Hepatocyte (in vitro differentiated cells): ENCODE measurements around the gene YTHDF2. TPM values are rescaled to one million over a fixed set of nuclear protein-coding genes. Genes with fewer than 3 reads are reported as not detected.

Experiments
- DNase-seq: peaks from one replicate; pipeline ENCODE4 v3.0.0-alpha.2; 2016; ENCODE audit warnings: low spot score
- H2AFZ ChIP-seq: fragments of 200-600 bp; sonication (generic); 2 replicates; pipeline ENCODE4 v1.6.0; 2016; ENCODE audit warnings: antibody characterized with exemption, mild to moderate bottlenecking
- H3K27ac ChIP-seq: fragments of 200-600 bp; sonication (generic); 2 replicates; pipeline ENCODE4 v1.5.1; 2016; ENCODE audit warnings: mild to moderate bottlenecking
- H3K27me3 ChIP-seq: fragments of 200-600 bp; sonication (generic); 2 replicates; pipeline ENCODE4 v1.6.1; 2016
- H3K36me3 ChIP-seq: fragments of 200-600 bp; sonication (generic); replicated peaks from 2 replicates; pipeline ENCODE4 v1.5.1; 2016; ENCODE audit warnings: low read depth; ENCODE audit not compliant: insufficient read depth
- H3K4me1 ChIP-seq: fragments of 200-600 bp; sonication (generic); 2 replicates; pipeline ENCODE4 v1.5.1; 2016; ENCODE audit warnings: mild to moderate bottlenecking, moderate library complexity; ENCODE audit not compliant: insufficient read depth
- H3K4me2 ChIP-seq: fragments of 200-600 bp; sonication (generic); 2 replicates; pipeline ENCODE4 v1.6.0; 2016
- H3K4me3 ChIP-seq: fragments of 200-600 bp; sonication (generic); 2 replicates; pipeline ENCODE4 v1.5.1; 2016; ENCODE audit warnings: mild to moderate bottlenecking
- H3K79me2 ChIP-seq: fragments of 200-600 bp; sonication (generic); 2 replicates; pipeline ENCODE4 v1.6.0; 2017; ENCODE audit warnings: mild to moderate bottlenecking
- H3K9me2 ChIP-seq: fragments of 200-600 bp; sonication (generic); replicated peaks from 2 replicates; pipeline ENCODE4 v1.6.0; 2017; ENCODE audit warnings: mild to moderate bottlenecking; ENCODE audit not compliant: insufficient read depth
- H3K9me3 ChIP-seq: fragments of 200-600 bp; sonication (generic); 2 replicates; pipeline ENCODE4 v1.5.1; 2016; ENCODE audit warnings: low read depth, mild to moderate bottlenecking
- H4K20me1 ChIP-seq: fragments of 200-600 bp; sonication (generic); 2 replicates; pipeline ENCODE4 v1.6.0; 2016; ENCODE audit warnings: mild to moderate bottlenecking; ENCODE audit not compliant: insufficient read depth, poor library complexity, severe bottlenecking
- CTCF ChIP-seq: fragments of 200-600 bp; sonication (generic); IDR thresholded peaks from 2 replicates; pipeline ENCODE4 v1.5.1; 2016; ENCODE audit warnings: antibody characterized with exemption, mild to moderate bottlenecking; ENCODE audit not compliant: poor library complexity
- EZH2 ChIP-seq: fragments of 200-600 bp; sonication (generic); IDR thresholded peaks from 2 replicates; pipeline ENCODE4 v1.6.1; 2016; ENCODE audit warnings: antibody characterized with exemption, mild to moderate bottlenecking, borderline replicate concordance
- EZH2phosphoT487 ChIP-seq: fragments of 200-600 bp; sonication (generic); IDR thresholded peaks from one replicate; pipeline ENCODE4 v1.6.1; 2018; ENCODE audit warnings: antibody characterized with exemption, mild to moderate bottlenecking, low read depth, moderate library complexity; ENCODE audit not compliant: unreplicated experiment, severe bottlenecking
- WGBS: methylation state at CpG from one replicate; pipeline ENCODE4 v1.1.6; 2016; ENCODE audit warnings: low lambda C conversion rate; ENCODE audit errors: missing lambda C conversion rate; 5-methylcytosine and 5-hydroxymethylcytosine counted together
- polyA plus RNA-seq: library from polyadenylated mRNA; unstranded; fragments of >200 nt; fragmentation: Nextera tagmentation; extraction: Ambion mirVana; gene quantifications from 2 replicates; pipeline ENCODE4 v1.2.1, GENCODE V29; 2016
- total RNA-seq: library from RNA; depleted of rRNA; stranded (reverse); fragments of >200 nt; gene quantifications from 2 replicates; pipeline ENCODE4 v1.2.3, GENCODE V29; 2014

The YTHDF2 gene
- total and polyA plus RNA-seq, 2 experiments from 2014 or later = 71.9 to 83.3 TPM

GRCh38 chr1:28756846-28757245 lies 20.1 kb downstream of the YTHDF2 start:
- Histone ChIP-seq H3K79me2 (peaks cover 100% of the 10 kb centered on the region), H3K4me3 (no peak overlapping the region), H3K36me3 (no peaks in the 10 kb centered on the region), H3K4me1 (peaks cover 27% of the 10 kb centered on the region), H3K4me2 (peak overlapping the region; percentile 59), H3K9me3 (no peaks in the 10 kb centered on the region), H3K27ac (no peak overlapping the region), H2AFZ (no peak overlapping the region), H3K9me2 (no peaks in the 10 kb centered on the region), H3K27me3 (no peaks in the 10 kb centered on the region), H4K20me1 (peaks cover 100% of the 10 kb centered on the region)
- no peak for DNase-seq
- 66% methylated on average over 5 of the region's 5 CpGs for WGBS
- TF ChIP-seq EZH2 (no peak), CTCF (peak; percentile 23)

GRCh38 chr1:28758420-28758819 lies 21.7 kb downstream of the YTHDF2 start:
- Histone ChIP-seq H2AFZ (no peak overlapping the region), H3K4me2 (no peak overlapping the region), H3K79me2 (peaks cover 100% of the 10 kb centered on the region), H3K27ac (no peak overlapping the region), H4K20me1 (peaks cover 98% of the 10 kb centered on the region), H3K9me3 (no peaks in the 10 kb centered on the region), H3K9me2 (no peaks in the 10 kb centered on the region), H3K4me3 (no peak overlapping the region), H3K4me1 (peaks cover 26% of the 10 kb centered on the region), H3K27me3 (no peaks in the 10 kb centered on the region), H3K36me3 (no peaks in the 10 kb centered on the region)
- 72% methylated on average over 4 of the region's 4 CpGs for WGBS
- no peak for TF ChIP-seq CTCF
- no peak for TF ChIP-seq EZH2
- no peak for TF ChIP-seq EZH2phosphoT487
- no peak for DNase-seq

- no peak for DNase-seq
- H3K9me3 ChIP-seq = no peaks in the 10 kb centered on the region
- no peaks in the 10 kb centered on the region for H3K36me3 ChIP-seq
- no peaks in the 10 kb centered on the region for H3K27me3 ChIP-seq
- peaks cover 100% of the 10 kb centered on the region for H3K79me2 ChIP-seq
- no peak overlapping the region for H3K4me3 ChIP-seq
- no peaks in the 10 kb centered on the region for H3K9me2 ChIP-seq
- H3K27ac ChIP-seq = no peak overlapping the region
- H4K20me1 ChIP-seq = peaks cover 97% of the 10 kb centered on the region
- no peak for TF ChIP-seq CTCF
- TF ChIP-seq EZH2phosphoT487 = no peak
- no peak for TF ChIP-seq EZH2
- H2AFZ ChIP-seq = no peak overlapping the region
- H3K4me2 ChIP-seq = no peak overlapping the region
- peaks cover 26% of the 10 kb centered on the region for H3K4me1 ChIP-seq
- 94% methylated on average over 3 of the region's 3 CpGs for WGBS
Observed at GRCh38 chr1:28759257-28759656, 22.5 kb downstream of the YTHDF2 start.

GRCh38 chr1:28761189-28761588 lies 24.4 kb downstream of the YTHDF2 start:
- no peaks in the 10 kb centered on the region for H3K27me3 ChIP-seq
- peaks cover 100% of the 10 kb centered on the region for H3K79me2 ChIP-seq
- no peak overlapping the region for H3K4me2 ChIP-seq
- H3K4me1 ChIP-seq = peaks cover 8% of the 10 kb centered on the region
- TF ChIP-seq CTCF (no peak), EZH2phosphoT487 (no peak), EZH2 (no peak)
- no peak overlapping the region for H2AFZ ChIP-seq
- H3K4me3 ChIP-seq = no peak overlapping the region
- H4K20me1 ChIP-seq = peaks cover 95% of the 10 kb centered on the region
- WGBS = 91% methylated on average over 5 of the region's 5 CpGs
- no peaks in the 10 kb centered on the region for H3K36me3 ChIP-seq
- no peaks in the 10 kb centered on the region for H3K9me3 ChIP-seq
- H3K27ac ChIP-seq = no peak overlapping the region
- H3K9me2 ChIP-seq = no peaks in the 10 kb centered on the region
- no peak for DNase-seq
